RWPE1 (cell line): ENCODE results near the gene APBA2.

Experiments used
- CTCF ChIA-PET: fragments of 350-600 bp; sonication (Branson Sonifier 250); formaldehyde crosslinking; extraction: SDS; loops from one replicate; lab custom pipeline; 2021; lab: Yijun Ruan, JAX
- POLR2A ChIA-PET: fragments of 400-600 bp; formaldehyde crosslinking; extraction: SDS; loops from one replicate; lab custom pipeline; 2020; ENCODE audit warnings: antibody characterized with exemption; ENCODE audit not compliant: low non-redundant PET; lab: Yijun Ruan, JAX
- DNase-seq: peaks from one replicate; pipeline ENCODE4 v3.0.0; 2012; ENCODE audit warnings: low spot score
- H3K27ac ChIP-seq: fragments of 450-650 bp; 2 replicates; pipeline ENCODE4 v1.5.1; 2017
- CTCF ChIP-seq: fragments of 450-650 bp; conservative IDR thresholded peaks from 2 replicates; pipeline ENCODE4 v1.5.1; 2017; ENCODE audit warnings: low read depth, mild to moderate bottlenecking

The APBA2 gene

GRCh38 chr15:28953573-28954195, 67.9 kb downstream of the APBA2 start:
- ChIA-PET CTCF (no interaction called here), POLR2A (no interaction called here)
- no peak overlapping the region for H3K27ac ChIP-seq
- no peak for DNase-seq
- TF ChIP-seq CTCF = no peak

GRCh38 chr15:28954466-28955159, 68.8 kb downstream of the APBA2 start:
- ChIA-PET CTCF (no interaction called here), POLR2A (no interaction called here)
- no peak overlapping the region for H3K27ac ChIP-seq
- no peak for TF ChIP-seq CTCF
- no peak for DNase-seq

- DNase-seq = no peak
- H3K27ac ChIP-seq = no peak overlapping the region
- ChIA-PET CTCF (no interaction called here), POLR2A (no interaction called here)
- no peak for TF ChIP-seq CTCF
These were observed 69.6 kb downstream of the APBA2 start for GRCh38 chr15:28955160-28955992.

GRCh38 chr15:28955993-28956421, 70.2 kb downstream of the APBA2 start:
- no peak for TF ChIP-seq CTCF
- DNase-seq = no peak
- H3K27ac ChIP-seq = no peak overlapping the region
- ChIA-PET CTCF (no interaction called here), POLR2A (no interaction called here)

GRCh38 chr15:28956491-28956890, 70.7 kb downstream of the APBA2 start:
- no peak for DNase-seq
- ChIA-PET POLR2A (no interaction called here), CTCF (interaction anchor here (0.6 kb wide), 1 partner anchor 133 kb away, joined by 3 read pairs; no protein-coding TSS in a partner anchor)
- TF ChIP-seq CTCF = no peak
- H3K27ac ChIP-seq = no peak overlapping the region
